Right lobe of liver (tissue), 4 donors: Measurements from ENCODE around the gene AKAP7.

Experiments used
- POLR2A ChIP-seq: fragments of 450-650 bp; IDR thresholded peaks from one replicate; pipeline ENCODE4 v1.6.1; 2017; ENCODE audit warnings: antibody characterized with exemption, mild to moderate bottlenecking
- TF ChIP-seq, protein P1 (sequence below), 4 donors: fragments of 200-600 bp in 3 of 4; fragments of 450-650 bp in 1 of 4; IDR thresholded peaks; one replicate each; pipeline versions ENCODE4 v1.5.1 to v1.8.0; 2016 to 2022; ENCODE audit warnings: antibody characterized with exemption in 4 of 4, mild to moderate bottlenecking in 2 of 4
- donor health status: DM: no; HTN: no; CAD: no.
- donor health status: DM: no; HTN: no; CAD: no.
- donor health status: DM: no; HTN: yes; CAD: no.

DNA sequence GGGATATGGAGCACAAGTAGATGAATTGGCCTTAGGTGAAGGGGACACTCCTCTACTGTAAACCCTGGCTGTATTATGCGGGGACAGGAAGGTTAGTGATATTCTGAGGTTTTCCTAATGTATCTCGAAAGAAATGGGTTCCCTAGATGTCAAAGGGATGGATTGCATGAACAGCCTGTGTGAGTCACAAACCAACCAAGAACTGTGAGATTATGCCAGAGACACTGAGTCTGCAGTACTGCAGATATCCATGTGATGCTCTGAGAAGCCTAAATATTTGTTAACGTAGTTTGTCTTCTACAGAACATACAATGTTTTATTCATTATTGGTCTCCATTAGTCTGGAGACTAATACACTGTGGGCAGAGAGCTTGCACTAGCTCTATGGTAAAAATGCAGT, 182.2 kb downstream of the AKAP7 start:
- TF ChIP-seq, protein P1, sequence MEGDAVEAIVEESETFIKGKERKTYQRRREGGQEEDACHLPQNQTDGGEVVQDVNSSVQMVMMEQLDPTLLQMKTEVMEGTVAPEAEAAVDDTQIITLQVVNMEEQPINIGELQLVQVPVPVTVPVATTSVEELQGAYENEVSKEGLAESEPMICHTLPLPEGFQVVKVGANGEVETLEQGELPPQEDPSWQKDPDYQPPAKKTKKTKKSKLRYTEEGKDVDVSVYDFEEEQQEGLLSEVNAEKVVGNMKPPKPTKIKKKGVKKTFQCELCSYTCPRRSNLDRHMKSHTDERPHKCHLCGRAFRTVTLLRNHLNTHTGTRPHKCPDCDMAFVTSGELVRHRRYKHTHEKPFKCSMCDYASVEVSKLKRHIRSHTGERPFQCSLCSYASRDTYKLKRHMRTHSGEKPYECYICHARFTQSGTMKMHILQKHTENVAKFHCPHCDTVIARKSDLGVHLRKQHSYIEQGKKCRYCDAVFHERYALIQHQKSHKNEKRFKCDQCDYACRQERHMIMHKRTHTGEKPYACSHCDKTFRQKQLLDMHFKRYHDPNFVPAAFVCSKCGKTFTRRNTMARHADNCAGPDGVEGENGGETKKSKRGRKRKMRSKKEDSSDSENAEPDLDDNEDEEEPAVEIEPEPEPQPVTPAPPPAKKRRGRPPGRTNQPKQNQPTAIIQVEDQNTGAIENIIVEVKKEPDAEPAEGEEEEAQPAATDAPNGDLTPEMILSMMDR (IDR thresholded peaks at IDR 0.05) = no peak
- TF ChIP-seq POLR2A = no peak
